Medulla oblongata (tissue), 1 donor: ENCODE data around the gene CADM2.
"Not testable (repeated sequence)": the region's sequence is repeated elsewhere in the genome, so short reads cannot be mapped to it uniquely, and the experiment has no call there.

ENCODE experiments used
- DNase-seq: peaks from one replicate; pipeline ENCODE4 v3.0.0-alpha.2; 2015; ENCODE audit errors: extremely low spot score

CADM2 gene

DNA sequence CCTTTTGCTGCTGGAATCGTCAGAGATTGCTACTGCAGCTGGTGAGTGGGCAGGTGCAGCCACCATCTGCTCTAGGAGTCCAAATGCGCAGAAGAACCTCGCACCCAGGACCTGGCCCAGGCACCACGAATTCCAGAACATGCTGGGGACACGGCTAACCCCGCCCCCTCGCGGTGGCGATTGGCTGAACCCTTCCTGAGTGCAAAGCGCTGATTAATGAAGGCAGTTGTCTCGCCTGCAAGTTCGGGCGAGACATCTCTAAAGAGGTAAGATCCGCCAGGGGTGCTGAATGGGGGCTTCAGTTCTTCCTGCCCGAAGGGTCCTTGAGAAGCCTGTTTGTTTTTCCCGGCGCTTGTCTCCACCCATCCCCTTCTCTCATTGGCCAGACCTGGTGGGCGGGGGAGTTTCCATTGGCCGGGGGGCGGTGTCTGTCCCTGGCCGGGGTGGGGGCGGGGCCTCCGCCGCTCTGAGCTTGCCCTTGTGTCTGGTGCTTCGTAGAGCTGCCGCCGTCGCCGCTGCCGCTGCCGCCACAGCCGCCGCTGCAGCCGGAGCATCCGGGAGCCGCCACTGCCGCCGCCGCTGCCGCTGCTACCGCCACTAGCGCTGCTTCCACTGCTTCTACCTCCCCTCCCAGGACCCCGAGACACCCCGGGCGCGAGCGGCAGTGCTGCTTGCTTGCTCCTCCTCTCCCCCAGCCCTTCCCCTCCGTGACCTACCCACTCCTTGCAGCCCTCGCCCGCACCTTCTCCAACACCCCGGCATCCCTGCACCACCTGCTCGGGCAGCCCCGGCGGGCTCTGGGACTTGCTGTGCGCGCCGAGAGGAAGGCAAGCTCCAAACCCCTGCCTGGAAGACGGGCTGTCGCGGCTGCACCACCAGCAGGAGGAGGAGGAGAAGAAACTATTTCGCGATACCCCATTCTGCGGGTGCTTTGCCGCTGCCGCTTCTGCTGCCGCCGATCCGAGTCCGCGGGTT is at the start of gene CADM2:
Gene CADM2 (plus strand): TSS at position 495 of the 975 bp plus-strand sequence.
- peak; percentile 97 for DNase-seq

DNA sequence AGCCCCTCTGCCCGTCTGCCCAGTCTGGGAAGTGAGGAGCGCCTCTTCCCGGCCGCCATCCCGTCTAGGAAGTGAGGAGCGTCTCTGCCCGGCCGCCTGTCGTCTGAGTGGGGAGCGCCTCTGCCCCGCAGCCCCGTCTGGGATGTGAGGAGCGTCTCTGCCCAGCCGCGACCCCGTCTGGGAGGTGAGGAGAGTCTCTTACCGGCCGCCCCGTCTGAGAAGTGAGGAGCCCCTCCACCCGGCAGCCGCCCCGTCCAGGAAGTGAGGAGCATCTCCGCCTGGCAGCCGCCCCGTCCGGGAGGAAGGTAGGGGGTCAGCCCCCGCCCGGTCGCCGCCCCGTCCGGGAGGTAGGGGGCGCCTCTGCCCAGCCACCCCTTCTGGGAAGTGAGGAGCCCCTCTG is 40.2 kb upstream of the CADM2 start:
- DNase-seq = not testable (repeated sequence)

GRCh38 chr3:84922682-84923081 is 36.1 kb upstream of the CADM2 start:
- no peak for DNase-seq

GRCh38 chr3:84925571-84925970 is 33.2 kb upstream of the CADM2 start:
- DNase-seq = peak; percentile 47

DNA sequence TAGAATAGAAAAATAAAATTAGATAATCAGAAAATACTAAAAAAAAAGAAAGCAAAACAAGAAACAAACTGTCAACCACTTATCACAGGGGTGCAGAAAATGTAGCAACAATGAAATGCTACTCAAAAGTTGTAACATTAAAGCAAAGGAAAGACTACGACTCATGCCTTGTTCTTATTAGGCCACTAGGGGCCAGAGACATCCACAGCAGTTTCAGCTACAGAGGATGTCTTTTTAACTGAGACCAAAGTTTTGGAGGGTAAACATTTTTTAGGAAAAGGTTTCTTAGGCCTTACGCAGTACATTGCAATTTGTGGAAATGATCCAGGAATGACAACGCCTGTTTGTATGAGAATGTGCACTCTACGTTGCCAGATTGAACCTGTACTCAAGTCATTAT is 15.4 kb upstream of the CADM2 start:
- DNase-seq = peak; percentile 17

DNA sequence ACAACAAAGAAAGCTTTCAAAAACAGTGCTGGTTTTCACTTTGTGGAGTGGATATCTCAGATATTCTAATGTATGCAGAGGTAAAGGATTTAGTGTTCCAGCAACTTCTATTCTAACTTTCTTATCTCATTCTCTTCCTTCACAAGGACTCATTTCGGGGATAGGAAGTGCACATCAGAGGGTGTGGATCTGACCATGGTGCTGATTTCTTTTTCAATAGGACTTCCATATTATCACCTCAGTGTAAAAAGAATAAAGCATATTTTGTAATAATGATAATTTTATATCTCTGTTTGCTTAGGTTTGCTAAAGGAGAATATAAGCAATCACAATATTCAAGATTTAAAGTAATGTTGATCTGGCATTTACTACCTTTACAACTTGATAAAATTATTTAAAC is 12.5 kb upstream of the CADM2 start:
- no peak for DNase-seq

DNA sequence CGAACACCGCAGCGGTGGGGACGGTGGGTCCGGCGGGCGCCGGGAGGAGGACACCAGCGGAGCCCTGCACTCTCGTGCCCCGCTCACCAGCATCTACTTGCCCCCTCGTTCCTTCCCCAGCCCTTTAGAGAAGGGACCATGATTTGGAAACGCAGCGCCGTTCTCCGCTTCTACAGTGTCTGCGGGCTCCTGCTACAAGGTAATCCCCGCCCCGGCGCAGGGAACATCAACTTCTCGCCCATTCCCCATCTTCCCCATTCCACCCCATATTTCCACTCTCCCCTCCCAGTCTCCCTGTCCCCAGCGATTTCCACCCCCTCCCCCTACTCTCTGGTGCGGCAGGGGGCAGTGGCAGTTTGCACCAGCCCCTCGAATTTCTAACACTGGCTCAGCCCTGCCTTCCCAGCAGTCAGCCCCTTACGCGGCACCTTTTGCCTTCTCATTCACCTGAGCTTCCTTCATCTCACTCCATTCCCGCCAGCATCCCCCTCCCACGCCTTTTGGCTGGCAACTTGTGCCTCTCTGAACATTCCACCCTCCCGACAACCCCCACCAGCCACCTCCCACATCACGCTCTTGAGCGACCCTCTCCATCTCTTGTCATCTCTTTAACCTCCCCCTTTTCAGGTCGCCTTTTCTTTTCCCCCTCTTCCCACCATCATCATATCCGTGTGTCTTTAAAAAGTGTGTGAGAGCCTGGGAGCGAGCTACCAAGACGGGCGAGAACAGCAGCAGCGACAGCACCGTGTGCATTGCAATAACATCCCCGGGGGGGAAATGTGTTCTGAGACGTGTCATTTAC is 882 bp downstream of the CADM2 start:
- DNase-seq = peak; percentile 50

DNA sequence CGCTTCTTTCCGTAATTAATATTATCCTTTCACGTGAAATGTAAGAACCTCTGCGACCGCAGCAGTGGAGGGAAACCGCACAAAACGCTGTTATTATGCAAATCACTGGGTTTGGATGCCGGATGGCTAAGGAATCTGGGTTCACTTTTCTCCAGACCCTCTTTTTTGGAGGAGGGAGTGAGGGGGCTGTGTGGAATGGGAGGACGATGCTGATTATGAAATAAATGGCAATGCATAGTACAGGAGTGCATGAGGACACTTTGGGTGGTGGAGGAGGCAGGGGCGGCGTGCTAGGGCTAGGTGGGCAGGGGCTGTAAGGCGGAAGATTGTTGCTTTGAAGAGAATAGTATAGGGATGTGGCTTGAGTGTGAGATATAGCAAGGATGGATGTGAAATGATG is 1.8 kb downstream of the CADM2 start:
- peak; percentile 28 for DNase-seq

GRCh38 chr3:84961011-84961410 is 2.2 kb downstream of the CADM2 start:
- DNase-seq = peak; percentile 46

GRCh38 chr3:84961521-84962255 is 2.9 kb downstream of the CADM2 start:
- peak; percentile 34 for DNase-seq

GRCh38 chr3:84962415-84962814 is 3.6 kb downstream of the CADM2 start:
- peak; percentile 34 for DNase-seq

DNA sequence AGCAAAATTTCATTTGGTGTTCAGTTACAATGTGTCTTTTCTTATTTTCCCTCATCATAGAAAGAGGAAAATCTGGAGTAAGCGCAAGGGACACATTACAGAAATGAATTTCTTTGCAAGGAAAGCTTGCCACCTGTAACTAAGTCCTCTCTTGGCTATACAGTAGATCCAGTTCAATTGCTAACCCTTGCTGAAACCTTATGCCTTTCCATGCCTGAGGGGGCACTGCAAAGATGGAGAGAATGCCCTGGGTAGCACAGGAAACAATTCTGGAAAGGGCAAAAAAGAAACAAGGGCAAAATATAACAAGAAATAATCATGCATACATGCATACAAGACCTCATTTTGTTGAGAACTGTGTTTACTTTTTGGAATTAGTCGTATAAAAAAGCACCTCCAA is 4.3 kb downstream of the CADM2 start:
- peak; percentile 33 for DNase-seq

- peak; percentile 74 for DNase-seq
These were observed 6.4 kb downstream of the CADM2 start for GRCh38 chr3:84965141-84965540.

DNA sequence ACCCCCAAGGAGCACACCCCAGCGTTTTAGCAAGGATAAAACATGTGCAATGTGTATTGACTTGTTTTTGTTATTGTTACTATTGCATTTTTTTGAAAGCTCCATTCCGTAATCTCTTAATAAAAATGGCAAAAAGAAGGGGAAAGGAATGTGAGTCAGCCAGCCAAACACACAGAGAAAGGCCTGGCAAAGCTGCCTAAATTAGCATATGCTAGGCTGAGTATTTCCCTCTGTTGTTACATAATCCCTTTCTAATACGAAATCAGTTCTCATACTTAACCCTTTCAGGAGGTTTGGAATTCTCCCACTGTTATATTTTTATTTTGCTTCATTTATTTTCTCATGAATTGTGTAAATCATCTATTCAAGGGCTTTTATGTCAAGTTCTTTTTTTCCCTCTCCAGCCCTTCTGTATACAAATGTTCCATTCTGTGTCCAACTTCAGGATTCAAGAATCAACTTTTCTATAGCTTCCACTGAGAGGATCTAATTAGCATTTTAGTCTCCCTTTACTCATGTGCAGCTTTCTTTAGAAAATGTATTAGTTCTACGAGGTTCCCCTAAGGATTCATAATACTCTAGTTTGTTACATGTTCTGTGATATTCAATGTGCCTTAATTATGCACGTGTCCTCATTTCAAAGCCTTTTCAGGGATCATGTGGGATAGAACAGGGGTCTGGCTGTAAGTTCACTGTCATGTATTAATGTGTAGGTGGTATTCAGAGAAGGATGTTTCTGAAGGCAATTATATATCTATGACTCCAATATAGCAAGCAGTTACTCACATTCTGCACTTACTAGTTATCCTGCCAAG is 9.2 kb downstream of the CADM2 start:
- peak; percentile 66 for DNase-seq

DNA sequence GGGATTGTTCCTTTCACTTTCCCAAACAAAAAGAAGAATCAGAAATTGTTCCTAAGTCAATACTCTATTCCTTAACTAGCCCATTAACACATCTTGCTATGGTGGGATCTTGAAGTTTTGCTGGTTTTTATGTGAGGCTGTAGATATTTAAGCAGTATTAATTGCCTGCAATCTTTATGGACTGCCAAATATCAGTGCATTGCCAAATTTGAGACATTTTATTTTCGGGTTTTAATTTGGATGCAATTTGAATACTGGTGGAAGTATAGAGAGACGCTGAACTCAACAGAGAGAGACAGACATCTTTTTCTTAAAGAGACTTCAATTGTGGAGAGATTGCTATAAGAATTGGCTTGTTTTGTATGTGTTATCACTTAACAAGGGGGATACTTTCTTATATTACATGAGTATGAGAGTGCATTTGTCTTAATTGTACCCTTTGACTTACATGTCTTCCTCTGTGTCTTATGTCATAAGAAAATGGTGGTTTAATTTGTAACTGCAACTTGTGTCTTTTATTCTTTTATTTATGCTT is 10.0 kb downstream of the CADM2 start:
- peak; percentile 46 for DNase-seq

- DNase-seq = peak; percentile 66
These were observed 15.6 kb downstream of the CADM2 start for GRCh38 chr3:84974347-84974746.

- DNase-seq = no peak
These were observed 18.2 kb downstream of the CADM2 start for GRCh38 chr3:84977021-84977420.

GRCh38 chr3:84978843-84979242 is 20.1 kb downstream of the CADM2 start:
- DNase-seq = no peak

- DNase-seq = peak; percentile 87
These were observed 21.2 kb downstream of the CADM2 start for GRCh38 chr3:84980011-84980410.

- no peak for DNase-seq
These were observed 21.7 kb downstream of the CADM2 start for GRCh38 chr3:84980456-84980855.

GRCh38 chr3:84983490-84983889 is 24.7 kb downstream of the CADM2 start:
- no peak for DNase-seq
